Sigmoid colon (tissue), 4 donors: ENCODE measurements around the gene COL23A1.

ENCODE experiments used
- CTCF ChIP-seq, 4 experiments: fragments of 450-650 bp in 3 of 4; fragments of 200-600 bp in 1 of 4; IDR thresholded peaks; one replicate each; pipeline ENCODE4 v1.5.1; 2016 to 2019; ENCODE audit warnings: antibody characterized with exemption in 4 of 4, mild to moderate bottlenecking in 3 of 4, moderate library complexity in 2 of 4
- EP300 ChIP-seq, 4 donors: sonication (generic); formaldehyde crosslinking; IDR thresholded peaks; one replicate each; pipeline ENCODE4 v1.6.1; 2017; ENCODE audit warnings: antibody characterized with exemption in 4 of 4
- POLR2A ChIP-seq, 2 donors: fragments of 450-650 bp; IDR thresholded peaks; one replicate each; pipeline ENCODE4 v1.6.1; 2016; ENCODE audit warnings: antibody characterized with exemption in 2 of 2, mild to moderate bottlenecking in 2 of 2, moderate library complexity in 2 of 2
- POLR2AphosphoS5 ChIP-seq, 4 donors: sonication (generic); formaldehyde crosslinking; IDR thresholded peaks; one replicate each; pipeline ENCODE4 v1.6.1; 2017; ENCODE audit warnings: antibody characterized with exemption in 4 of 4

GRCh38 chr5:178573216-178573615 lies 17.0 kb downstream of the COL23A1 start:
- no peak for TF ChIP-seq POLR2AphosphoS5 (IDR thresholded peaks at IDR 0.05)
- TF ChIP-seq EP300 (IDR thresholded peaks at IDR 0.05), result no peak
- TF ChIP-seq CTCF (IDR thresholded peaks at IDR 0.05), result no peak
- TF ChIP-seq POLR2A (IDR thresholded peaks at IDR 0.05), result no peak
